ENCODE measurements around the gene WWOX. TPM values are rescaled to one million over a fixed set of nuclear protein-coding genes. Genes with fewer than 3 reads are reported as not detected.
A peak's percentile ranks its signal among the peaks of the same experiment; 100 is the strongest.

Gene WWOX
- total and polyA plus RNA-seq, 2 of the 4 experiments (the other 2 are of a cell fraction), result 2.7 to 5.4 TPM

- Histone ChIP-seq H3K4me2 (ENCODE audit: low read depth, low read length) (no peak overlapping the region), H4K8ac (ENCODE audit: low read depth in 2 of 2, low read length in 2 of 2) (no peak overlapping the region), H4K91ac (ENCODE audit: insufficient read depth, low read depth, low read length) (no peak overlapping the region), H2AK5ac (ENCODE audit: low read depth, low read length) (no peak overlapping the region), H2BK5ac (ENCODE audit: low read depth, low read length, poor library complexity, severe bottlenecking) (no peak overlapping the region), H3K9me3 (ENCODE audit: control insufficient read depth, insufficient read depth, low read length) (no peaks in the 10 kb centered on the region), H3K4me3 (ENCODE audit: insufficient read depth, low read depth, low read length) (no peak overlapping the region), H3K27ac (ENCODE audit: insufficient read depth, low read length) (no peak overlapping the region), H3K9ac (ENCODE audit: low read depth, low read length) (no peak overlapping the region), H3K14ac (replicated peaks; ENCODE audit: low read depth, low read length) (no peak overlapping the region), H3K27me3 (ENCODE audit: control insufficient read depth, insufficient read depth, low read length) (no peaks in the 10 kb centered on the region), H2AK9ac (replicated peaks; ENCODE audit: low read depth, low read length, poor library complexity) (no peak overlapping the region), H2BK120ac (ENCODE audit: low read depth, low read length) (no peak overlapping the region), H3K56ac (ENCODE audit: extremely low read depth, insufficient read depth, low read length) (no peak overlapping the region), H3K79me1 (ENCODE audit: low read depth in 1 of 2, low read length in 2 of 2) (no peaks in the 10 kb centered on the region), H3K9me1 (ENCODE audit: insufficient read depth, low read length) (no peaks in the 10 kb centered on the region), H2AFZ (replicated peaks; ENCODE audit: low read length, poor library complexity) (no peak overlapping the region), H2BK15ac (ENCODE audit: low read depth, low read length) (no peak overlapping the region), H4K5ac (ENCODE audit: low read depth, low read length) (no peak overlapping the region), H3K36me3 (ENCODE audit: control insufficient read depth, insufficient read depth, low read length) (no peaks in the 10 kb centered on the region), H3K18ac (ENCODE audit: low read depth, low read length) (no peak overlapping the region), H3K4ac (ENCODE audit: low read depth, low read length) (no peak overlapping the region), H3K23ac (ENCODE audit: low read depth, low read length) (no peak overlapping the region), H3K4me1 (ENCODE audit: control insufficient read depth, insufficient read depth, low read length) (no peaks in the 10 kb centered on the region), H4K20me1 (ENCODE audit: insufficient read depth, low read length) (no peaks in the 10 kb centered on the region), H2BK20ac (ENCODE audit: low read depth, low read length) (no peak overlapping the region)
- intact Hi-C loops (cut with micrococcal nuclease) (no loop called here), in situ Hi-C loops (cut with MboI; ENCODE audit: low sequenced_read_pairs) (no loop called here), dilution Hi-C loops (cut with HindIII; ENCODE audit: low sequenced_read_pairs, unreplicated experiment) (no loop called here)
- ATAC-seq (ENCODE audit: low read depth) (no peak), DNase-seq (no peak)
- BruUV-seq (replicated peaks), result no TSS peak
- WGBS, 2 experiments (ENCODE audit: extremely low coverage in 2 of 2, insufficient read length in 1 of 2), result 75% methylated on average over 2 of the region's 5 CpGs; no CpG with 5 or more reads in 1 of the 2 experiments
- TF ChIP-seq MAFK (IDR thresholded peaks at IDR 0.05; ENCODE audit: low read depth, low read length), result peak; percentile 58
- TF ChIP-seq POLR2A (IDR thresholded peaks at IDR 0.05; ENCODE audit: low read depth, low read length), result no peak
- CTCF ChIA-PET, result no interaction called here
- POLR2A ChIA-PET (ENCODE audit: unreplicated experiment), result no interaction called here
Observed at GRCh38 chr16:78146807-78147206, 47.4 kb downstream of the WWOX start.
